ENCODE measurements around the gene MOSPD3. TPM values are rescaled to one million over a fixed set of nuclear protein-coding genes. Genes with fewer than 3 reads are reported as not detected.

The MOSPD3 gene

Small RNA genes within 50 kb of the gene (small RNA-seq; reads per million reads assigned to genes)
- not detected for gene SAP25 (ENCODE audit: insufficient read depth)
